IgD-negative memory B cell (primary cell): ENCODE results near the gene MRPL10. TPM values are rescaled to one million over a fixed set of nuclear protein-coding genes. Genes with fewer than 3 reads are reported as not detected.

Source experiments
- H3K27ac Mint-ChIP-seq, 3 donors: one replicate each; pipeline ENCODE4 v1.8.0; 2020 to 2022; ENCODE audit warnings: mild to moderate bottlenecking in 3 of 3, mixed read lengths in 3 of 3, moderate library complexity in 1 of 3
- H3K27me3 Mint-ChIP-seq: one replicate; pipeline ENCODE4 v1.8.0; 2021; ENCODE audit warnings: mixed read lengths
- H3K36me3 Mint-ChIP-seq: one replicate; pipeline ENCODE4 v1.8.0; 2020; ENCODE audit warnings: mild to moderate bottlenecking, mixed read lengths
- H3K4me1 Mint-ChIP-seq, 3 donors: one replicate each; pipeline ENCODE4 v1.8.0; 2020 to 2022; ENCODE audit warnings: mixed read lengths in 3 of 3, mild to moderate bottlenecking in 1 of 3
- H3K4me3 Mint-ChIP-seq, 4 donors: one replicate each; pipeline ENCODE4 v1.8.0; 2020 to 2022; ENCODE audit warnings: mild to moderate bottlenecking in 4 of 4, mixed read lengths in 4 of 4, moderate library complexity in 3 of 4
- H3K9me3 Mint-ChIP-seq, 3 donors: one replicate each; pipeline ENCODE4 v1.8.0; 2020 to 2021; ENCODE audit warnings: mixed read lengths in 3 of 3, mild to moderate bottlenecking in 1 of 3
- polyA plus RNA-seq: library from polyadenylated mRNA; unstranded; fragments of 300-500 nt; fragmentation: Illumina TruSeq; gene quantifications from one replicate; pipeline ENCODE4 v1.2.3, GENCODE V29; 2021

Gene MRPL10
- polyA plus RNA-seq, 1 donor from 2014 or later = 36.2 TPM

GRCh38 chr17:47806026-47806912, 25.1 kb downstream of the MRPL10 start:
- Mint-ChIP-seq H3K27me3 (peaks cover 2% of the 10 kb centered on the region), H3K4me1 (peaks cover 0 to 2% (median 0%) of the 10 kb centered on the region in 3 donors), H3K27ac (peak overlapping the region in 1 of 3 donors; percentile 67), H3K4me3 (no peak overlapping the region), H3K36me3 (peaks cover 7% of the 10 kb centered on the region), H3K9me3 (no peaks in the 10 kb centered on the region)

GRCh38 chr17:47804461-47804860, 26.9 kb downstream of the MRPL10 start:
- Mint-ChIP-seq H3K4me1 (peaks cover 0 to 2% (median 0%) of the 10 kb centered on the region in 3 donors), H3K27me3 (peaks cover 2% of the 10 kb centered on the region), H3K27ac (peak overlapping the region in 1 of 3 donors; percentile 12), H3K4me3 (no peak overlapping the region), H3K36me3 (peaks cover 3% of the 10 kb centered on the region), H3K9me3 (no peaks in the 10 kb centered on the region)

- H3K36me3 Mint-ChIP-seq = peaks cover 3% of the 10 kb centered on the region
- H3K4me3 Mint-ChIP-seq = peak overlapping the region in 1 of 4 donors; percentile 27
- peaks cover 2% of the 10 kb centered on the region for H3K27me3 Mint-ChIP-seq
- peaks cover 0 to 2% (median 0%) of the 10 kb centered on the region in 3 donors for H3K4me1 Mint-ChIP-seq
- peak overlapping the region in 1 of 3 donors; percentile 27 for H3K27ac Mint-ChIP-seq
- H3K9me3 Mint-ChIP-seq = no peaks in the 10 kb centered on the region
These were observed 27.6 kb downstream of the MRPL10 start for GRCh38 chr17:47803751-47804150.

- Mint-ChIP-seq H3K36me3 (peaks cover 2% of the 10 kb centered on the region), H3K27ac (no peak overlapping the region), H3K27me3 (peaks cover 2% of the 10 kb centered on the region), H3K4me3 (no peak overlapping the region), H3K9me3 (no peaks in the 10 kb centered on the region), H3K4me1 (peaks cover 0 to 2% (median 0%) of the 10 kb centered on the region in 3 donors)
These were observed 28.1 kb downstream of the MRPL10 start for GRCh38 chr17:47803201-47803600.

- Mint-ChIP-seq H3K4me3 (no peak overlapping the region), H3K27me3 (peaks cover 6% of the 10 kb centered on the region), H3K4me1 (peaks cover 0 to 2% (median 0%) of the 10 kb centered on the region in 3 donors), H3K27ac (no peak overlapping the region), H3K9me3 (no peaks in the 10 kb centered on the region), H3K36me3 (peaks cover 2% of the 10 kb centered on the region)
These were observed 28.9 kb downstream of the MRPL10 start for GRCh38 chr17:47802341-47803022.

GRCh38 chr17:47801906-47802305, 29.4 kb downstream of the MRPL10 start:
- peaks cover 0 to 2% (median 0%) of the 10 kb centered on the region in 3 donors for H3K4me1 Mint-ChIP-seq
- H3K4me3 Mint-ChIP-seq = no peak overlapping the region
- no peaks in the 10 kb centered on the region for H3K9me3 Mint-ChIP-seq
- no peak overlapping the region for H3K27ac Mint-ChIP-seq
- H3K27me3 Mint-ChIP-seq = peaks cover 6% of the 10 kb centered on the region
- H3K36me3 Mint-ChIP-seq = peaks cover under 1% of the 10 kb centered on the region

GRCh38 chr17:47801176-47801765, 30.1 kb downstream of the MRPL10 start:
- Mint-ChIP-seq H3K4me3 (no peak overlapping the region), H3K9me3 (no peaks in the 10 kb centered on the region), H3K4me1 (peaks cover 0 to 2% (median 0%) of the 10 kb centered on the region in 3 donors), H3K27ac (no peak overlapping the region), H3K36me3 (no peaks in the 10 kb centered on the region), H3K27me3 (peaks cover 9% of the 10 kb centered on the region)

GRCh38 chr17:47800686-47801085, 30.7 kb downstream of the MRPL10 start:
- Mint-ChIP-seq H3K27ac (no peak overlapping the region), H3K4me3 (no peak overlapping the region), H3K9me3 (no peaks in the 10 kb centered on the region), H3K27me3 (peaks cover 9% of the 10 kb centered on the region), H3K4me1 (peaks cover 0 to 2% (median 0%) of the 10 kb centered on the region in 3 donors), H3K36me3 (no peaks in the 10 kb centered on the region)

- Mint-ChIP-seq H3K27me3 (peaks cover 19% of the 10 kb centered on the region), H3K4me3 (no peak overlapping the region), H3K4me1 (peaks cover 0 to 2% (median 0%) of the 10 kb centered on the region in 3 donors), H3K9me3 (no peaks in the 10 kb centered on the region), H3K36me3 (no peaks in the 10 kb centered on the region), H3K27ac (no peak overlapping the region)
These were observed 33.5 kb downstream of the MRPL10 start for GRCh38 chr17:47797797-47798196.

- no peak overlapping the region for H3K4me3 Mint-ChIP-seq
- H3K27me3 Mint-ChIP-seq = peaks cover 45% of the 10 kb centered on the region
- H3K27ac Mint-ChIP-seq = no peak overlapping the region
- H3K9me3 Mint-ChIP-seq = no peaks in the 10 kb centered on the region
- H3K4me1 Mint-ChIP-seq = peaks cover 4 to 8% (median 5%) of the 10 kb centered on the region in 3 donors
- no peaks in the 10 kb centered on the region for H3K36me3 Mint-ChIP-seq
These were observed 38.4 kb downstream of the MRPL10 start for GRCh38 chr17:47792979-47793378.

- Mint-ChIP-seq H3K9me3 (no peaks in the 10 kb centered on the region), H3K36me3 (no peaks in the 10 kb centered on the region), H3K27me3 (peaks cover 43% of the 10 kb centered on the region), H3K4me1 (peaks cover 4 to 11% (median 5%) of the 10 kb centered on the region in 3 donors), H3K4me3 (no peak overlapping the region), H3K27ac (no peak overlapping the region)
These were observed 38.9 kb downstream of the MRPL10 start for GRCh38 chr17:47792457-47792856.

GRCh38 chr17:47791025-47791424, 40.3 kb downstream of the MRPL10 start:
- Mint-ChIP-seq H3K27me3 (peaks cover 41% of the 10 kb centered on the region), H3K9me3 (no peaks in the 10 kb centered on the region), H3K4me1 (peaks cover 4 to 11% (median 5%) of the 10 kb centered on the region in 3 donors), H3K27ac (no peak overlapping the region), H3K36me3 (no peaks in the 10 kb centered on the region), H3K4me3 (peak overlapping the region in 2 of 4 donors; percentile 79 to 86)

GRCh38 chr17:47789611-47790561, 41.5 kb downstream of the MRPL10 start:
- Mint-ChIP-seq H3K4me3 (peak overlapping the region in 3 of 4 donors; percentile 69 to 93 (median 86)), H3K9me3 (no peaks in the 10 kb centered on the region), H3K4me1 (peaks cover 4 to 11% (median 5%) of the 10 kb centered on the region in 3 donors), H3K36me3 (no peaks in the 10 kb centered on the region), H3K27ac (peak overlapping the region in 1 of 3 donors; percentile 13), H3K27me3 (peaks cover 43% of the 10 kb centered on the region)

GRCh38 chr17:47785538-47786123, 45.7 kb downstream of the MRPL10 start:
- H3K4me1 Mint-ChIP-seq = peaks cover 4 to 9% (median 5%) of the 10 kb centered on the region in 3 donors
- H3K27ac Mint-ChIP-seq = peak overlapping the region in 1 of 3 donors; percentile 53
- peaks cover 20% of the 10 kb centered on the region for H3K27me3 Mint-ChIP-seq
- H3K4me3 Mint-ChIP-seq = no peak overlapping the region
- no peaks in the 10 kb centered on the region for H3K36me3 Mint-ChIP-seq
- no peaks in the 10 kb centered on the region for H3K9me3 Mint-ChIP-seq
